HCEC 1CT (cell line): ENCODE measurements around the gene PROB1.
"Not testable (repeated sequence)": the region's sequence is repeated elsewhere in the genome, so short reads cannot be mapped to it uniquely, and the experiment has no call there.

Experiments
- DNase-seq: peaks from one replicate; pipeline ENCODE4 v3.0.0-alpha.2; 2017

The PROB1 gene

DNA sequence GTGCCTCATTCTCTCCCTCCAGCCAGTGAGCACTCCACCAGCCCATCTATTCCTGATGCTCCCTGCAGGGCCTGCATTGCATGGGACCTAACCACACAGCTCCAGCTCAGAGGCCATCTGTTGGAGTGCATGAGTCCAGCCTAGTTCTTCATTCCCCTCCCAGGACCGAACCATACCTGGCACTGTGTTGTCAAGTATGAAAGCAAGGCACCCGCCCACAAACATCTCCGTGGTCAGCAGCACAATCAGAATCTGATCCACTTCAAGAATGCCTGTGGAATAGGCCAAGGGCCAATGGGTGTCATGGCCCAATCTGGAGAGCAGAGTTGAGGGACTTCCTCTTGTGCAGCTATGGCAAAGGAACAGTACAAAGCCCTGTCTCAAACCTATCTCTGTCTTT lies 17.7 kb downstream of the PROB1 start:
- no peak for DNase-seq

- no peak for DNase-seq
Observed at GRCh38 chr5:139376364-139376763, 18.5 kb downstream of the PROB1 start.

DNA sequence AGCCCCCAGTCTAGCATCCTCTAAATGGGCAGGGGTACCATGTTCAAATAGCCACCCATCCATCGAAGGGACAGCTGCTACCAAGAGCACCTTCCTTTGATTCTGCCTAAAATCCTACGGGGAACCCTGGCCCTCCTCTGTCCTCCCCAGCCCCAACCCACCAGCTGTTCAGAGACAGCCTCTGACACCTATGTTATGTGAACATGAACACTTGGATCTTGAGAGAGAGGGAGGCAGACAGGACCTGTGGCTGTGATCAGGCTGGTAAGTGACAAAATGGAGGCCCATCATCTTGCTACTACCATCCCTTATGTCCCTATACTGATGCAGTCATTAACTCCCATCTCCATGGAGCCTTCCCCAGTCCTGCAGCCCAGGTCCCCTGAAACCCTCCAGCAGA lies 20.0 kb downstream of the PROB1 start:
- no peak for DNase-seq

- no peak for DNase-seq
Observed at GRCh38 chr5:139371482-139372435, 23.1 kb downstream of the PROB1 start.

- peak; percentile 75 for DNase-seq
Observed at GRCh38 chr5:139369181-139369580, 25.7 kb downstream of the PROB1 start.

- DNase-seq: peak; percentile 29
Observed at GRCh38 chr5:139368613-139369012, 26.3 kb downstream of the PROB1 start.

- no peak for DNase-seq
Observed at GRCh38 chr5:139364466-139364865, 30.4 kb downstream of the PROB1 start.

DNA sequence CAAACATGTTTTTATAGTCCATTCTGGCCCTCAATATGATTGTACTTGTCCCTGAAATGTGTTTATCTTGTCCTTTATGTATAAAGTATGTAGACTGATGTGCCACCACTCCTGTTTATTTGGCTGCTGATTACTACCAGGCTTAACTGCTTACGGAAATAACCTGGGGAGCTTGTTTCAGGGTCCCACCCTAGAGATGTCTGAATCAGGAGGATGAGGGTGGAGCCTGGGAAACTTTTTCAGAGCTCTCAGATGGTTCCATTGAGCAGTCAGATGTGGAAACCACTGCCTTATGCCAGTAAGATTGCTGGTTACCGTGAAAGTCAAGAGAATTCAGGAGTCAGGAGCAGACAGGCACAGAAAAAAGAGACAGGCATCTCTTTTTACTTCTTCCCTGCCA lies 31.0 kb downstream of the PROB1 start:
- DNase-seq: no peak

DNA sequence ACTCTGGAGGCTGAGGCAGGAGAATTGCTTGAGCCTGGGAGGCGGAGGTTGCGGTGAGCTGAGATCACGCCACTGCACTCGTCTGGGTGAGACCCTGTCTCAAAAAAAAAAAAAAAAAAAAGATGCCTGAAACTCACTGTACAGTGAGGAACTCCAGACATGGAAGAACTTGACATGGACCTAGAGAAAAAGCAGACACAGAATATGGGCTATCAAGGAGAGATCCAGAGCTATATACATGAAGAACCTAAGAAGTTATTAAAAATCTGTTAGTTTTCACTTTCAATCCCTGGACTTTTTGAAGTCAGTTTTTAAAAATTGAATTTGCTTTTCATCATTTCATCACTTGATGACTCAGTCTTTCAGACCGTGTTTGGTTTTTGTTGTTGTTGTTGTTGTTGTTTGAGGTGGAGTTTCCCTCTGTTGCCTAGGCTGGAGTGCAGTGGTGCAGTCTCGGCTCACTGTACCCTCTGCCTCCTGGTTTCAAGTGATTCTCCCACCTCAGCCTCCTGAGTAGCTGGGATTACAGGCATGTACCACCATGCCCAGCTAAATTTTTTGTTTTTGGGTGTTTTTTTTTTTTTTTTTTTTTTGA lies 33.0 kb downstream of the PROB1 start:
- no peak for DNase-seq

DNA sequence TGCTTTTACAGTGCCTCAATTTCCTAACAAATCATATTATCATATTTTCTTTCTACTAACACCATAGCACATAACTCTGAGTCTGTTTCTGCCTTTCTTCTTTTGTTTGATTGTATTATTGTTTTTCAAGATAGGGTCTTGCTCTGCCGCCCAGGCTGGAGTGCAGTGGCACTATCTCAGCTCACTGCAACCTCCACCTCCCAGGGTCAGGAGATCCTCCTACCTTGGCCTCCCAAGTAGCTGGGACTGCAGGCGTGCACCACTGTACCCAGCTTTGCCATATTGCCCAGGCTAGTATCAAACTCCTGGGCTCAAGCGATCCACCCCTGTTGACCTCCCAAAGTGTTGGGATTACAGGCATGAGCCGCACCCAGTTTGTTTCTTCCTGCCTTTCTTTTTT lies 34.5 kb downstream of the PROB1 start:
- DNase-seq: no peak

GRCh38 chr5:139358064-139358463 lies 36.8 kb downstream of the PROB1 start:
- no peak for DNase-seq

DNA sequence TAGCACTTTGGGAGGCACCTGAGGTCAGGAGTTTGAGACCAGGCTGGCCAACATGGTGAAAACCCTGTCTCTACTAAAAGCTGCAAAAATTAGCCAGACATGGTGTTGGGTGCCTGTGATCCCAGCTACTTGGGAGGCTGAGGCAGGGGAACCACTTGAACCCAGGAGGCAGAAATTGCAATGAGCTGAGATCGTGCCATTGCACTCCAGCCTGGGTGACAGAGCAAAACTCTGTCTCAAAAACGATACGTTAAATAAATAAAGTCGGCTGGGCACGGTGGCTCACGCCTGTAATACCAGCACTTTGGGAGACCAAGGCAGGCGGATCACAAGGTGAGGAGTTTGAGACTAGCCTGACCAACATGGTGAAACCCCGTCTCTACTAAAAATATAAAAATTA lies 39.0 kb downstream of the PROB1 start:
- not testable (repeated sequence) for DNase-seq

- no peak for DNase-seq
Observed at GRCh38 chr5:139354186-139354585, 40.7 kb downstream of the PROB1 start.

DNA sequence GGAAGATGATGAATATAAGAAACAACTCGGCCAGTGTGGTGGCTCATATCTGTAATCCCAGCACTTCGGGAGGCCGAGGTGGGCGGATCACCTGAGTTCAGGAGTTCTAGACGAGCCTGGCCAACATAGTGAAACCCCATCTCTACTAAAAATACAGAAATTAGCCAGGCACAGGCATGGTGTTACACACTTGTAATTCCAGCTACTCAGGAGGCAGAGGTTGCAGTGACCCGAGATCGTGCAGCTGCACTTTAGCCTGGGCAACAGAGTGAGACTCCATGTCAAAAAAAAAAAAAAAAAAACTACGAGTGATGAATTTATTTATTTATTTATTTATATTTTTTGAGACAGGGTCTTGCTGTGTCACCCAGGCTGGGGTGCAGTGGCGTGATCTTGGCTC lies 47.0 kb downstream of the PROB1 start:
- DNase-seq: not testable (repeated sequence)

DNA sequence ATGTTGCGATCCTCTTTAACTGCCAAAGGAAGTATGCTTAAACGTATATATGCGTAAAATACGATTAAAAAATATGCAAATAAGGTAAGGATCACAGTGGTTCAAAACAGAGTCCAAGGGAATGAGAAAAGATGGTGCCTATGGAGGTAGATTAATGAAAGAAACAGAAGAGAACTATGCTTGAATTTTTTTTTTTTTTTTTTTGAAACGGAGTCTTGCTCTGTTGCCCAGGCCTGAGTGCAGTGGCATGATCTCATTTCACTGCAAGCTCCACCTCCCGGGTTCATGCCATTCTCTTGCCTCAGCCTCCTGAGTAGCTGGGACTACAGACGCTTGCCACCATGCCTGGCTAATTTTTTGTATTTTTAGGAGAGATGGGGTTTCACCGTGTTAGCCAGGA lies 49.5 kb downstream of the PROB1 start:
- not testable (repeated sequence) for DNase-seq

DNA sequence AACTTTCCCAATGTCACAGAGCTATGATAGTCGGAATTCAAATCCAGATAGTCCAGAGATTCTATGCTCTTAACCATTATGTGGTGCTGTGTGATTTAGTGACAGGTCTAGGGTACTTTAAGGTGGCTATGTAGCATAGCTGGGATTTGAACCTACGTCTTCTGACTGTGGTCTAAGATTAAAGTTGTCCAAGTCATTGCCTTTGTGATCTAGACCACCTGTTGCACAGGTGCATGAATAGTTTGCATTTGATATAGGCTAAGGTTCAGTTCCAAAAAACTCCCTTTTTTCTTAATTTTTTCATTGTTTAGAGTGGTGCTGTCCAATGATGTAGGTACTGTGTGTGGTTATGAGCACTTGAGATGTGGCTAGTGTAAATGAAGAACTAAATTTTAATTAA lies 50.7 kb downstream of the PROB1 start:
- DNase-seq: no peak

- no peak for DNase-seq
Observed at GRCh38 chr5:139343476-139343875, 51.4 kb downstream of the PROB1 start.

DNA sequence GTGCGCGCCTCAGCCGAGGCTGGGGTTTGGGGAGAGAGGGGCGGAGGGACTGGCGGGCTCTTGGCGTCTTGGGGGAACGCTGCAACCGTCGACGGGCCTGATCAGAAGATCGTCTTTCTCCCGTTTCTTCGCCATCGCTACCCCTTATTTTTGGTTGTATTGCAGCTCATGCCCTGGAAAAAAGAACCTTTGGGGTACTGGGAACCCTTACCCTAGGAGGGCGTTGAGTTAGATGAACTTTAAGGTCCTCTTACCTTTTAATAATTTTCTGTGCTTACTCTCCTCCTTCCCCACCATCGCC lies 52.5 kb downstream of the PROB1 start:
- DNase-seq: no peak

DNA sequence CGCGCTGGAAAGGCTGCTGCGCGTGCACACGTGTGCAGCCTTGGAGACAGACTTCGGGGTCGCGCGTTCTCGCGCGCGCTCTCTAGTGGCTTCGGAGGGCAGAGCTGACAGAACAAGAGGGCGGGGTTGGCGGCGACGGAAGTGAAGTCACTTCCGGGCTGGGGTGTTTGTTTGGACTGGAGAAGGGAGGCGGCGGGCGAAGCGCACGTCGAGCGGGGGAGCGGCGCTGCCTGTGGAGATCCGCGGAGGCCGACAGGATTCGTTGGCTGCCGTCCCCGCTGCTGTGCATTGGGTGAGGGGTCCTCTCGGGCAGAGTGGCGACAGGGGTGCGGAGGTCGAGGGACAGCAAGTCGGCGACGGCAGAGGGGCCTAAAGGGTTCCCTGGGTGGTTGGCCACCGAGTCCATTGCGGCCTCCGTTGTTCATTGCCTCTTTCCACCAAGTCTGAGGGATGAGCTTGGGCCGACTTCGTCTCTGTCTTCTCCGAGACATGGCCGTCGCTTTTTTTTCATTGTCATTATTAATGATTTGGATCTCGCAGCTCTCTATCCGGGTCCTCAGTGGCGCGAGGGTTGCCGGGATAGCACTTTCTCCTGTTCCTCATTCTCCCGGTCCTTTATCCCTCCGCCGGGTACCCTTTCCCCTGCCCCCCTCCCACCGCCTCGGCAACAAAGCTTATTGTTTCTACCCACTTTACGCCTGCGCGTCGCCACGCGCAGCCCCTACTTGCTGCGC lies 53.0 kb downstream of the PROB1 start, which contains the start of gene PAIP2:
TSS of gene PAIP2 (plus strand) at position 166 of the 734 bp plus-strand sequence. CDS start 21,931 bp downstream, outside the sequence.
- peak; percentile 98 for DNase-seq

- no peak for DNase-seq
Observed at GRCh38 chr5:139341187-139341688, 53.7 kb downstream of the PROB1 start.
